Heart left ventricle (tissue), 16 donors: ENCODE measurements around the gene ADAMTS12. TPM values are rescaled to one million over a fixed set of nuclear protein-coding genes. Genes with fewer than 3 reads are reported as not detected.

ENCODE experiments used
- ATAC-seq, 4 donors: fragments of 200-7000 bp; cut with Tn5 transposase; one replicate each; pipeline ENCODE4 v1.9.1; 2020 to 2022; ENCODE audit warnings: moderate library complexity in 4 of 4, mild to moderate bottlenecking in 3 of 4, moderate number of reproducible peaks in 1 of 4
- DNase-seq, 5 donors: peaks; one replicate each; pipeline ENCODE4 v3.0.0-alpha.2; 2020
- H3K27ac ChIP-seq, 12 donors: fragments of 200-600 bp; sonication (generic) in 4 of 12; one replicate each; pipeline versions ENCODE4 v1.5.0 to v1.8.0; 2016 to 2022; ENCODE audit warnings: mild to moderate bottlenecking in 2 of 12
- H3K27me3 ChIP-seq, 9 donors: fragments of 200-600 bp; sonication (generic) in 2 of 9; one replicate each; pipeline versions ENCODE4 v1.5.1 to v1.8.0; 2016 to 2022; ENCODE audit warnings: mild to moderate bottlenecking in 3 of 9
- H3K36me3 ChIP-seq, 9 donors: fragments of 200-600 bp; sonication (generic) in 2 of 9; one replicate each; pipeline versions ENCODE4 v1.5.0 to v1.8.0; 2018 to 2022; ENCODE audit warnings: mild to moderate bottlenecking in 2 of 9
- H3K4me1 ChIP-seq, 12 donors: fragments of 200-600 bp; sonication (generic) in 4 of 12; one replicate each; pipeline versions ENCODE4 v1.5.0 to v1.8.0; 2016 to 2022; ENCODE audit warnings: mild to moderate bottlenecking in 3 of 12
- H3K4me3 ChIP-seq, 12 donors: fragments of 200-600 bp; sonication (generic) in 4 of 12; one replicate each; pipeline versions ENCODE4 v1.5.0 to v1.8.0; 2017 to 2022; ENCODE audit warnings: mild to moderate bottlenecking in 9 of 12, moderate library complexity in 4 of 12
- H3K9me3 ChIP-seq, 12 donors: fragments of 200-600 bp; sonication (generic) in 4 of 12; one replicate each; pipeline versions ENCODE4 v1.5.0 to v1.8.0; 2016 to 2022; ENCODE audit warnings: mild to moderate bottlenecking in 1 of 12
- CTCF ChIP-seq, 12 donors: fragments of 200-600 bp; sonication (generic) in 4 of 12; IDR thresholded peaks; one replicate each; pipeline versions ENCODE4 v1.5.0 to v1.8.0; 2018 to 2022; ENCODE audit warnings: antibody characterized with exemption in 12 of 12, mild to moderate bottlenecking in 5 of 12
- POLR2A ChIP-seq, 2 donors: fragments of 450-650 bp; IDR thresholded peaks; one replicate each; pipeline ENCODE4 v1.6.1; 2017; ENCODE audit warnings: antibody characterized with exemption in 2 of 2, mild to moderate bottlenecking in 2 of 2, moderate library complexity in 2 of 2
- WGBS, 4 donors: extraction: QIAGEN DNeasy Blood & Tissue Kit in 2 of 4; methylation state at CpG; one replicate each; pipeline versions ENCODE4 v1.1.5 to v1.1.7; 2013 to 2018; 5-methylcytosine and 5-hydroxymethylcytosine counted together
- intact Hi-C, 10 donors: fragments of 100-400 bp; cut with DNase I; formaldehyde crosslinking; loops; one replicate each; pipeline versions ENCODE4 v1.11.1 to v1.14.2; 2022
- polyA plus RNA-seq, 2 donors: library from polyadenylated mRNA; stranded (reverse); fragments of 200-250 nt; gene quantifications; one replicate each; pipeline ENCODE4 v1.2.3, GENCODE V29; 2013
- total RNA-seq, 9 donors: library from RNA; depleted of rRNA in 2 of 9; stranded (reverse); fragments of >200 nt in 2 of 9; fragmentation: NEBNext Ultra II Directional in 3 of 9; extraction: Animal tissue kit (Norgen Biotek cat#: 25700) in 3 of 9; gene quantifications; one replicate each; pipeline versions ENCODE4 v1.1.0 to v1.2.4, GENCODE V29; 2016 to 2023
- donor health status: ischemic (EF 13 %, LVEDD 7.1; RV severe dilation, severe dysfunction).
- donor health status: healthy with polysubstance abuse.
- donor health status: DM: no; HTN: yes; CAD: no.
- donor health status: DM: no; HTN: no; CAD: no.
- donor health status: ischemic (EF 25% LVEDD 6.9; RV normal size, moderate dysfunction).
- donor health status: ischemic (EF 25% LVEDD 5.7; RV mildly dilated, moderate dysfunction).
- donor health status: healthy.
- donor health status: DM: yes; HTN: yes; CAD: no.
- donor health status: ischemic (EF 35%, LVEDD 5.7; RV mildly dilated, moderate dysfunction).
- donor health status: nonischemic (EF 11% LVEDD 7.7; RV severe dilation, severe dysfunction).
- donor health status: DM: yes; HTN: yes; CAD: no.
- donor health status: PGD.
- donor health status: ischemic (EF 29% LVEDD 5.4; RV normal size, mild dysfunction).
- donor health status: nonischemic (EF 23%, LVEDD 6.1; RV moderate dilation, normal function).

The ADAMTS12 gene
- total and polyA plus RNA-seq, 11 donors = 0.72 to 4.7 (median 1.7) TPM

DNA sequence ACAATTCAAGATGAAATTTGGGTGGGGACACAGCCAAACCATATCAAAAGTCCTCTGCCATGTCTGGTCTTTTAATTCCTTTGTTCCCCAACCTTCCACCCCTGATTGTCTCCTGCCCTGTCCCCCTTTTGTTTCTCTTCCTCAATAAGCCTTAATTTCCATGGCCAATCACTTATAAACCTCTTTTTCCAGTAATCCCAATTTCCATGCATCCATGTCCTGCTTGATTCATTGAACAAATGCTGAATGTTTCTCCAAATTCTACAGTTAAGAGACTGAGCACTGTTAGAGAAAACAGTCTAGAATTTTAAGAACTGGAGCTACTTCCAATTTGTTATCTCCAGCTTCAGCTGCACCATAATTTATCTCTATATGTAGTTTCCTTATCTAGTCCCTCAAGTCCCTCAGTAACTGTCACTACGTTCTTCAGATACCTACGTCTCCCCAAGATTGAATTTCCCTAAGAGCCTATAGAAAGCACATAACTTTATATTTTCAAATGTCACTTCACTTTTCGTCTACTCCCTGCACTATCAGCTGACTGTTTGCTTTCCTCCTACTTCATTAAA lies 416.8 kb downstream of the ADAMTS12 start:
- no peak for TF ChIP-seq POLR2A (IDR thresholded peaks at IDR 0.05)
- no peak for TF ChIP-seq CTCF (IDR thresholded peaks at IDR 0.05)
- ATAC-seq (no peak), DNase-seq (no peak)
- no peaks in the 10 kb centered on the region for H3K4me1 ChIP-seq
- no peaks in the 10 kb centered on the region for H3K27me3 ChIP-seq
- H3K4me3 ChIP-seq = no peak overlapping the region
- no peak overlapping the region for H3K27ac ChIP-seq
- peaks cover 0 to 75% (median 63%) of the 10 kb centered on the region in 9 donors for H3K36me3 ChIP-seq
- intact Hi-C loops = loop anchor here in 3 of 10 donors (5.0 to 10.0 kb wide), 3 partner anchors 457 to 490 kb away; partner anchors contain the start of gene RXFP3 (in 2 of the 3)
- WGBS, 4 donors = 85 to 93% (median 87%) methylated on average over 3 of the region's 3 CpGs
- no peaks in the 10 kb centered on the region for H3K9me3 ChIP-seq

GRCh38 chr5:33474004-33474403 lies 417.8 kb downstream of the ADAMTS12 start:
- H3K27ac ChIP-seq = no peak overlapping the region
- no peak for TF ChIP-seq POLR2A (IDR thresholded peaks at IDR 0.05)
- no peak for TF ChIP-seq CTCF (IDR thresholded peaks at IDR 0.05)
- peaks cover 0 to 85% (median 73%) of the 10 kb centered on the region in 9 donors for H3K36me3 ChIP-seq
- no peak overlapping the region for H3K4me3 ChIP-seq
- DNase-seq (no peak), ATAC-seq (no peak)
- intact Hi-C loops = loop anchor here in 3 of 10 donors (5.0 to 10.0 kb wide), 3 partner anchors 458 to 491 kb away; partner anchors contain the start of gene RXFP3 (in 2 of the 3)
- no peaks in the 10 kb centered on the region for H3K9me3 ChIP-seq
- 96 to 99% (median 98%) methylated on average over 2 of the region's 2 CpGs for whole genome bisulfite sequencing, 4 donors
- no peaks in the 10 kb centered on the region for H3K27me3 ChIP-seq
- no peaks in the 10 kb centered on the region for H3K4me1 ChIP-seq

Other genes starting within 250 kb of the ADAMTS12 start
- not detected for gene RXFP3, start 44.4 kb upstream of the ADAMTS12 start, total RNA-seq
- gene RXFP3, start 44.4 kb upstream of the ADAMTS12 start, polyA plus RNA-seq = under 1 TPM in 1 of 2 donors, not detected in 1; 0.03 TPM
- gene SLC45A2, start 92.7 kb upstream of the ADAMTS12 start, total RNA-seq = under 1 TPM in 1 of 9 donors, not detected in 8; 0.30 TPM
- gene SLC45A2, start 92.7 kb upstream of the ADAMTS12 start, polyA plus RNA-seq = not detected
- gene AMACR, start 116.1 kb upstream of the ADAMTS12 start, total RNA-seq = 10 to 100 TPM in 4 of 9 donors, 1 to 10 TPM in 5; 2.6 to 17.5 (median 8.4) TPM
- 1 to 10 TPM; 3.3 to 4.6 TPM for gene AMACR, start 116.1 kb upstream of the ADAMTS12 start, polyA plus RNA-seq
- 10 to 100 TPM in 1 of 9 donors, 1 to 10 TPM in 3, under 1 TPM in 5; 0.20 to 11.6 (median 0.93) TPM for gene C1QTNF3, start 151.2 kb upstream of the ADAMTS12 start, total RNA-seq
- 1 to 10 TPM in 1 of 2 donors, under 1 TPM in 1; 0.58 to 1.5 TPM for gene C1QTNF3, start 151.2 kb upstream of the ADAMTS12 start, polyA plus RNA-seq